Measurements from ENCODE around the gene AATK.

Gene AATK

GRCh38 chr17:81132197-81132540 lies 33.9 kb downstream of the AATK start:
- TF ChIP-seq CSDC2 (CRISPR knock-in tag; IDR thresholded peaks at IDR 0.05) (no peak), PPARA (CRISPR knock-in tag; IDR thresholded peaks at IDR 0.05; ENCODE audit: borderline replicate concordance) (no peak), BACH2 (CRISPR knock-in tag; IDR thresholded peaks at IDR 0.05; ENCODE audit: borderline replicate concordance) (no peak), ISL1 (CRISPR knock-in tag; IDR thresholded peaks at IDR 0.05) (no peak), TOX (CRISPR knock-in tag; IDR thresholded peaks at IDR 0.05; ENCODE audit: borderline replicate concordance) (no peak), RARB (CRISPR knock-in tag; IDR thresholded peaks at IDR 0.05) (no peak), POU6F1 (CRISPR knock-in tag; IDR thresholded peaks at IDR 0.05; ENCODE audit: borderline replicate concordance, low read depth) (no peak), PATZ1 (CRISPR knock-in tag; IDR thresholded peaks at IDR 0.05; ENCODE audit: borderline replicate concordance) (no peak), ZNF565 (CRISPR knock-in tag; conservative IDR thresholded peaks at IDR 0.05; ENCODE audit: low read depth) (no peak), CREB5 (CRISPR knock-in tag; IDR thresholded peaks at IDR 0.05; ENCODE audit: low read depth) (no peak), ARNTL (CRISPR knock-in tag; IDR thresholded peaks at IDR 0.05; ENCODE audit: borderline replicate concordance, low read depth) (no peak), SNAI2 (CRISPR knock-in tag; IDR thresholded peaks at IDR 0.05) (no peak), TSHZ2 (CRISPR knock-in tag; IDR thresholded peaks at IDR 0.05) (no peak), ZNF70 (CRISPR knock-in tag; IDR thresholded peaks at IDR 0.05) (no peak), ZFP30 (CRISPR knock-in tag; IDR thresholded peaks at IDR 0.05) (no peak)
- ATAC-seq = no peak

- no peak for TF ChIP-seq TSHZ2 (CRISPR knock-in tag; IDR thresholded peaks at IDR 0.05)
- TF ChIP-seq PATZ1 (CRISPR knock-in tag; IDR thresholded peaks at IDR 0.05; ENCODE audit: borderline replicate concordance) = no peak
- no peak for TF ChIP-seq PPARA (CRISPR knock-in tag; IDR thresholded peaks at IDR 0.05; ENCODE audit: borderline replicate concordance)
- no peak for TF ChIP-seq GLIS3 (CRISPR knock-in tag; IDR thresholded peaks at IDR 0.05)
- no peak for TF ChIP-seq ZNF70 (CRISPR knock-in tag; IDR thresholded peaks at IDR 0.05)
- no peak for TF ChIP-seq SNAI2 (CRISPR knock-in tag; IDR thresholded peaks at IDR 0.05)
- TF ChIP-seq RARB (CRISPR knock-in tag; IDR thresholded peaks at IDR 0.05) = no peak
- no peak for TF ChIP-seq CSRNP3 (CRISPR knock-in tag; IDR thresholded peaks at IDR 0.05)
- no peak for TF ChIP-seq ESRRG (CRISPR knock-in tag; IDR thresholded peaks at IDR 0.05)
- no peak for ATAC-seq
Observed at GRCh38 chr17:81131486-81132196, 34.4 kb downstream of the AATK start.

Data from SK-N-SH treated with all-trans-retinoic acid at 6 μM for 48 hours (cell line).